Panc1 (cell line): Measurements from ENCODE around the gene YY2.

Experiments used
- TF ChIP-seq, protein P1 (sequence below), 2 experiments: IDR thresholded peaks; 2 replicates each; pipeline ENCODE4 v1.6.1; 2011 to 2012; ENCODE audit warnings: low read depth in 2 of 2, control low read depth in 1 of 2, low read length in 1 of 2, mild to moderate bottlenecking in 1 of 2, moderate library complexity in 1 of 2; ENCODE audit not compliant: insufficient read depth in 1 of 2
- TF ChIP-seq, protein P2 (sequence below): fragments of 450-650 bp; IDR thresholded peaks from 2 replicates; pipeline ENCODE4 v1.5.1; 2017; ENCODE audit warnings: mild to moderate bottlenecking

DNA sequence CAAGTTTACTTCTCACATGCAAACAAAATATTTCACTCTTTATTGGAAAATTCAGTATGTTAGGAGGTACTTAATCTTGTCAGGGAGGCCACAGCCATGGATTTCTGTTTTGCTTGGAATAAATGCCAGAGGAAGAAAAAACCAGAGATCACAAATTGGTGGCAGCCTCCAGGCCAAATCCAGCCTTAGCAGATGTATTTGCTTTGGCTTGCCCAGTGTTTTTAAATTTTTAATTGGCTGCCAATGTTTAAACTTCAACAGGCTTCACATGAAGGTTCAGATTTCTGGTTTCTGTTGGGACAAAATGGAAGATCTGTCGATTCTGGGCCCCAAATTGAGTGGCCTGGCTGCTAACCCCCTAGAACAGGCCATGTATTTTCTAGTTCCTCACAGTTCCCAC, 19.2 kb downstream of the YY2 start:
- TF ChIP-seq, protein P1, sequence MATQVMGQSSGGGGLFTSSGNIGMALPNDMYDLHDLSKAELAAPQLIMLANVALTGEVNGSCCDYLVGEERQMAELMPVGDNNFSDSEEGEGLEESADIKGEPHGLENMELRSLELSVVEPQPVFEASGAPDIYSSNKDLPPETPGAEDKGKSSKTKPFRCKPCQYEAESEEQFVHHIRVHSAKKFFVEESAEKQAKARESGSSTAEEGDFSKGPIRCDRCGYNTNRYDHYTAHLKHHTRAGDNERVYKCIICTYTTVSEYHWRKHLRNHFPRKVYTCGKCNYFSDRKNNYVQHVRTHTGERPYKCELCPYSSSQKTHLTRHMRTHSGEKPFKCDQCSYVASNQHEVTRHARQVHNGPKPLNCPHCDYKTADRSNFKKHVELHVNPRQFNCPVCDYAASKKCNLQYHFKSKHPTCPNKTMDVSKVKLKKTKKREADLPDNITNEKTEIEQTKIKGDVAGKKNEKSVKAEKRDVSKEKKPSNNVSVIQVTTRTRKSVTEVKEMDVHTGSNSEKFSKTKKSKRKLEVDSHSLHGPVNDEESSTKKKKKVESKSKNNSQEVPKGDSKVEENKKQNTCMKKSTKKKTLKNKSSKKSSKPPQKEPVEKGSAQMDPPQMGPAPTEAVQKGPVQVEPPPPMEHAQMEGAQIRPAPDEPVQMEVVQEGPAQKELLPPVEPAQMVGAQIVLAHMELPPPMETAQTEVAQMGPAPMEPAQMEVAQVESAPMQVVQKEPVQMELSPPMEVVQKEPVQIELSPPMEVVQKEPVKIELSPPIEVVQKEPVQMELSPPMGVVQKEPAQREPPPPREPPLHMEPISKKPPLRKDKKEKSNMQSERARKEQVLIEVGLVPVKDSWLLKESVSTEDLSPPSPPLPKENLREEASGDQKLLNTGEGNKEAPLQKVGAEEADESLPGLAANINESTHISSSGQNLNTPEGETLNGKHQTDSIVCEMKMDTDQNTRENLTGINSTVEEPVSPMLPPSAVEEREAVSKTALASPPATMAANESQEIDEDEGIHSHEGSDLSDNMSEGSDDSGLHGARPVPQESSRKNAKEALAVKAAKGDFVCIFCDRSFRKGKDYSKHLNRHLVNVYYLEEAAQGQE (IDR thresholded peaks at IDR 0.05; ENCODE audit: insufficient read depth in 1 of 2, low read depth in 2 of 2, low read length in 1 of 2): no peak
- TF ChIP-seq, protein P2, sequence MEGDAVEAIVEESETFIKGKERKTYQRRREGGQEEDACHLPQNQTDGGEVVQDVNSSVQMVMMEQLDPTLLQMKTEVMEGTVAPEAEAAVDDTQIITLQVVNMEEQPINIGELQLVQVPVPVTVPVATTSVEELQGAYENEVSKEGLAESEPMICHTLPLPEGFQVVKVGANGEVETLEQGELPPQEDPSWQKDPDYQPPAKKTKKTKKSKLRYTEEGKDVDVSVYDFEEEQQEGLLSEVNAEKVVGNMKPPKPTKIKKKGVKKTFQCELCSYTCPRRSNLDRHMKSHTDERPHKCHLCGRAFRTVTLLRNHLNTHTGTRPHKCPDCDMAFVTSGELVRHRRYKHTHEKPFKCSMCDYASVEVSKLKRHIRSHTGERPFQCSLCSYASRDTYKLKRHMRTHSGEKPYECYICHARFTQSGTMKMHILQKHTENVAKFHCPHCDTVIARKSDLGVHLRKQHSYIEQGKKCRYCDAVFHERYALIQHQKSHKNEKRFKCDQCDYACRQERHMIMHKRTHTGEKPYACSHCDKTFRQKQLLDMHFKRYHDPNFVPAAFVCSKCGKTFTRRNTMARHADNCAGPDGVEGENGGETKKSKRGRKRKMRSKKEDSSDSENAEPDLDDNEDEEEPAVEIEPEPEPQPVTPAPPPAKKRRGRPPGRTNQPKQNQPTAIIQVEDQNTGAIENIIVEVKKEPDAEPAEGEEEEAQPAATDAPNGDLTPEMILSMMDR: no peak
